NOMO-1 treated with DMSO at 0.1 percent for 48 hours (cell line): ENCODE results near the gene JAG1.

ENCODE experiments used
- DNase-seq: peaks from one replicate; lab custom pipeline; 2025; ENCODE audit not compliant: unreplicated experiment; lab: John Stamatoyannopoulos, UW

JAG1 gene

DNA sequence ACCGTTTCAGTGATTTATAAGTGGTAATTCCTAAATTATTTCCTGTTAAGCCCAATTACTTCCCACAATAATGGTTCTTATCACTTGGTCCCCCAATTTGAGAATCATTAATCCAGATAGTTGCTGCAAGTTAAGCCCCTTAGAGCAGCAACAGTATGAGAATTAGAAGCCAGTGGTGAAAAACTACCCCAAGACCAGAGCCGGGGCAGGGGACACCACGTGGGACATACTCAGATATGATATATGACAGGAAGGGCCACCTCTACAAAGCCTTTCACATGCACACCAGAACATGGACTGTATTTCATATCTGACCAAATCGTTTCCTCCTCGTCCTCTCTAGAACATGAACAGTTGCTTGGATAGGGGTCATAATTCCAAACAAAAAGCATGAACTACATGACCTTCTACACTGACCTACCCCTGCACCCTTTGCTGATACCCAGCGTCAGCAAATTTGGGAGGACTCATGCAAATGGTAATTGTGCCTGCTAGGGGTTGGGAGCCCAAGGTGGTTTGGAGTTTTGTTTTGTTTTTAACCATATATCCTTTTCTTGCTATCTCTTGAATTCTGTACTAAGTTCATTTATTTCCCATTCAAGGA is 3.9 kb downstream of the JAG1 start:
- DNase-seq: no peak

GRCh38 chr20:10668677-10669368 is 5.0 kb downstream of the JAG1 start:
- no peak for DNase-seq

DNA sequence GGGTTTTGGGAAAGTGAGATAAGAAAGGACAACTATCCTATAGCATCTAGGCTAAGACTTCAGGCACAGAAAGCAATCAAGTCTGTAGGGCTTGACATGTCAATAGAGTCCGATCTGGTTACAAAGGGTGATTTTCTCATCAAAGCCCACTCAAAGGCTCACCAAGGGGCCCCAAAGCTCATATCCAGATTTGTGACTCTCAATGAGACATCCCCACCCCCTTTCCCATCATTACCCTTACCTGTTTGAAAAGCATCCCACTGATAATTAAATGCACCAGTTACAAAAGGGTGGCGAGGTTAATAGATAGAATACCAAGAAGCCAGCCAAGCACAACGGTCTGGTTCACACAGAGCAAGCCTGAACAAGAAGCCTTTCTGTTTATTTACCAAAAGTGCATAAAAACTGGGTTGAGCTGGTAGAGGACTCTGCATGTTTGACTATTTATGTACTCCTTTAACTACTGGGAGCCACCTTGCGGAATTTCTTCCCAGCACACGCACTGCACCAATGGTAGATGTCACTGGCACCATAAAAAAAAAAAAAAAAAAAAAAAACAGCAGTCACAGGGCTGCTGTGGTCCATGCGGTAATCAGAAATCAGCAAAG is 6.1 kb downstream of the JAG1 start:
- DNase-seq: no peak

- DNase-seq: no peak
These were observed 6.8 kb downstream of the JAG1 start for GRCh38 chr20:10667077-10667401.

DNA sequence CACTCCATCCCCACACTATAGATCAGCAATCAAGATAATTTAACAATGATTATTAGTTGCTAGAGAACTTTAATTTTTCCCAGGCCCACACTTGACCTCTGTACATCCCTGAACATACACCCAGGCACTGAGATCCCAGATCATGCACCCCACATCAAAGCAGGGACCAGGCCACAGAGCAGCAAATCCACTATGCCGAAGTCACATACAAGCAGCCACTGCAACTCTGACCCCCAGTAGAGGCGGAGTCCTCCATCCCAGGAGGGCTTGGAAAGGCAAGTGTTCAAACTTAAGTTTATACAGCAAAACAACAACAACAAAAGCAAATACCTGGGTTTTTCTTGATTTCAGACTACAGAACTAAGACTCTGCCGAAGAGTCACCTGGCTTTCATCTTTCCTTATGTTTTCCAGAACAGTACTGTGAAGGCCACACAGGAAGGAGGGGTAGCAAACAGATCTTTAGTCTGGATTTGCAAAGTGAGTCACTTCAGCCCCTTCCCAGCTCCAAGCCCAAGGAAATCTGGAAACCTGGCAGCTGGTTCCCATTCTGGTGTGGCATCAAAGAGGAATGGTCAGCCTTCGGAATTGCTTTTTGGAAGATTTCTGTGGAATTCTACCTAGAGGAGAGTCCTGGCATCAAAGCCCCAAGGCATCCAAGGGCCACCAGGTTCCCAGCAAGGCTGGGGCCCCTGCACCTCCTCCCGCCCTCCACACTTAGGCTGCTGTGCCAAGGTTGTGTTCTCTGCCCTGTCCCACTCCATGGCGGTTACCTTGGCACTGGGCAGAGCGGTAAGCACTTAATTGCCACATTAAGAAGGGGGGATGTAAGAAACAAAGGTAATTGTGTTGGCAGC is 7.3 kb downstream of the JAG1 start:
- DNase-seq: no peak

GRCh38 chr20:10665791-10666190 is 8.0 kb downstream of the JAG1 start:
- no peak for DNase-seq

- DNase-seq: no peak
These were observed 8.7 kb downstream of the JAG1 start for GRCh38 chr20:10665027-10665561.

GRCh38 chr20:10663756-10664155 is 10.0 kb downstream of the JAG1 start:
- no peak for DNase-seq

- DNase-seq: peak; percentile 87
These were observed 10.9 kb downstream of the JAG1 start for GRCh38 chr20:10662661-10663458.

DNA sequence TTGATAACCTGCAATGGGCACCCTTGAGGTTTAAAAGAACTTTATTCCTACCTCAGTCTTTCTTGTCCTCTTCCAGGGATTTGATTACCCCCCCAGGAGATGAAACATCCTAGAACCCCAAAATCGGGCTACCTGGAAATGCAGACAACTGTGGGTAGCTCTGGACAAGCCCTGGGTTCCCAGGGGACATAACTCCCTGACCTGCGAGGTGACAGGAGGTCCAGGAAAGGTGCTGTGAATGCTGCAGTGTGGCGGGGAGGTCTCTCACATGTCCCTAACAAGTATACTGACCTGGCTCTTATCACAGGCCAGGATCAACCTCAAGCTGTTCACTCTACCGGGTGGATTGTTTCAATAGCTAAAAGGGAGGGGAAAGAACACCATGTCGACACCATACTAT is 11.6 kb downstream of the JAG1 start:
- no peak for DNase-seq

DNA sequence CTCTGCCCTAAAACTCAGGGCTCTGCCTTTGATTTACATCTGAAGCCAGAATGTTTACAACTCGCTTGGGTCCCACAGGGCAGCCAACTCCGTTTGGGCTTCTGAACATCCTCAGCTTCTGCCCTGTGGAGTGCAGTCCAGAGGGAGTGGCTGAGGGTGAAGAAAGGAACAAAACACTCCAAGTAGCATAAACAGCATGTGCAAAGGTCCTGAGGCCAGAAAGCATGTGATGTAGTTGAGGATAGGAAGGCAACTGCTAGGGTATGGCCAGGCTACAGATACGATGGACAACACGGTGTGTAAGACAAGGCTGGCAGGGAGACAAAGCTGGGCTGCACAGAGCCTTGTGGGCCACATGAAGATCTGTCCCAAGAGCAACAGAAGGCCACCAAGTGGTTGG is 12.5 kb downstream of the JAG1 start:
- no peak for DNase-seq

DNA sequence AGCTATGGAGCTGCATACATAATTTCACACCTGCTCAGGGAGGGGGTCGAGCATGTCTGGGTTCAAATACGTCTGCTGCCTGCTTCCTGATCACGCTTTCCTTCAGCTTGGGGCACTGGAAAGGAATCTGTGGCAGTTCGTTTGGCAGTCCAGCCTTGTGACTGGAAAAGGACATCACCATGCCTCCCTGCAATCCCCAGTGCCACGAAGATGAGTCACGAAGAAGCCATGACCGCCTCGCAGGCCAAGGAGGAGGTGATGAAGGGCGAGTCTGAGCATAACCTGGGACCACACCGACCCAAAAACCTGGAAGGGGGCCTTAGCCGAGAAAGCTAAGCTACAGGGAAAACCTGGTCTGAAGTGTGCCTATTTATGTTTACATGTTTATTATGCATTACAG is 13.1 kb downstream of the JAG1 start:
- no peak for DNase-seq

DNA sequence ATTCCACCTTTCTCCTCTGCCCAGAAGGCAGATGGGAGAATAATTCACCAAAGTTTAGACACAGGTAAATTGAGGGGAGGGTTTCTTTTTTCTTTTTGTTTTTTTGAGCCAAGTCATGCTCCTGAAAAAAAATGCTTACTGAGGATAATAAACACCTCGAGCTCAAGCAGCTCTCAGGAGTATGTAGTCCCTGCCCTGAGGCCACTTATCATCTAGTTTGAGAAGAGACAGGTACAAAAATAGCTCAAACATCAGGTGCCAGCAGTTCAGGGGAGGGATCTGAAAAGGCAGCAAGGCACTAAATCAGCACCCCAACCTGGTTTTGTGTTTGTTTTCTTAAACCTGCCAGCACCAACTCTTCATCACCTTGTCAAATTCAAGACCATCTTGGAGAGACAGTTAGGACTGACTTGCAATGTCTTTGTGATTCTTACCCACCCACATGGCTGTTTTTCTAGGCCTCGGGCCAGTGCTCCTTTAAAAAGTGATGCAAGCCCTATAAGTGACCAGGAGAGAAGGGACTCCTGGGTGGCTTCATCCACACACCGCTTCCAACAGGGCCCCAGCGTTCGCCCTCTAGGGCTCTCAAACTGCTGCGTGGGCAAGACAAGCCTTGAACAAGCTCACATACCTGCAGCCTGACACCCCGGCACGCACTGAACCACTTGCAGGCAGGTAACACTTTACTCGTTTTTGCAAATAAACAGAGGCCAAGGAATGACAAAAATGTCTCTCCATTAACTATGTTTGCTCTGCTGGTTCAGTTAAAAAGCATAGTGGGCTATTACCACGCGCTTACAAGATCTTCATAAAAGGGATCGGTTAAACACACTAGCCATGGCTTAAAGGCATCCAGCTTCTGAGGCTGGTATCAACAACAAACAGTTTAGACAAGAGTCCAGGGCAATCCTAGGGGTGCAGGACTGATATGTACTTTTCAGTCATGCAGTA is 13.9 kb downstream of the JAG1 start:
- DNase-seq: no peak

DNA sequence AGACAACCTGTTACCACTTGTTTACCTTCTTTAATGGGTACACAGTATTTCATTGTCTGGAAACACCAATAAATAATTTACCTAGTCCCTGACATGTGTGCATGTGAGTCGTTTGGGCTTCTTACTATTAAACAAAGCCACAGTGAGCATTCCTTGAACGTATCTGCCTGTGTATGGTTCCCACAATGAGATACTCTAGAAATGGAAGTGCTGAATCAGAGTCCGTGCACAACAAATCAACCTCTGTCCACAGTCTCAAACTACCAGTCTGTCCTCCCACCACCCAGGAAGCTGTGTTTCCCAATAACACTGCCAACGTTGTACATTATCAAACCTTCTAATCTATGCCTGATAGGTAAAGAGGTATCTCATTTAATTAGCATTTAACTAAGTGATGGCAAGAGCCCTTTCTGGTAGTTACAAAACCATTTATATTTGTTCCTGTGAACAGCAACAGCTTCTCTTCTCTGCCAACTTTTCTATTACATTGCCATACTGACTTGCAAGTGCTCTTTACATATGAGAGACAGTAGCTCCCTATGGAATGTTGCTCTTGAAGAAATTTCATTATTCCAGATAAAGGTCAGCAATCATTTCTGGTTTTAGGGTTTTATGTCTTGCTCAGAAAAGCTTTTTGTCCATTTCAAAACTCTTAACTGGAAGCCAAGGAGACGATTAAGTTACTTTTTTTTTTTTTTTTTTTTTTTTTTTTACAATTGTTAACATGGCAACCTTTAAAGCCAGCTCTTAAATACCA is 14.7 kb downstream of the JAG1 start:
- DNase-seq: no peak

GRCh38 chr20:10658051-10658823 is 15.6 kb downstream of the JAG1 start:
- no peak for DNase-seq

DNA sequence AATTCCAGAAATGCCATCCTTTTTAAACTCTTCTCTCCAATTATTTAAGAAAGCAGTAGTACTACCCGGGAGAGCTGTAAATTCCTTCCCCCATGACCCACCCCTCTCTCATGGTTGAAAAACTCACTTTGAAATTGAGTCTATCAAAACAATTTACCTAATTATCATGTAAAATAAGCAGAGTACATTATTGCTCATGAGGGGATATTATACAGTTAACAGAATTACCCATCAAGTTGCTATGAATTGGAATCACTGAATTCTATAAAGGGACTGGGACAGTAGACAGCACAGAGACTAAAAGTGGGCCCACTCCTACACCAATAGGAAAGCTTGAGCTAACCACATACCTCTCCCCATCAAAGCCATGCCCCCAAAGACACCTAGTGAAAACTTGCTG is 16.3 kb downstream of the JAG1 start:
- no peak for DNase-seq

DNA sequence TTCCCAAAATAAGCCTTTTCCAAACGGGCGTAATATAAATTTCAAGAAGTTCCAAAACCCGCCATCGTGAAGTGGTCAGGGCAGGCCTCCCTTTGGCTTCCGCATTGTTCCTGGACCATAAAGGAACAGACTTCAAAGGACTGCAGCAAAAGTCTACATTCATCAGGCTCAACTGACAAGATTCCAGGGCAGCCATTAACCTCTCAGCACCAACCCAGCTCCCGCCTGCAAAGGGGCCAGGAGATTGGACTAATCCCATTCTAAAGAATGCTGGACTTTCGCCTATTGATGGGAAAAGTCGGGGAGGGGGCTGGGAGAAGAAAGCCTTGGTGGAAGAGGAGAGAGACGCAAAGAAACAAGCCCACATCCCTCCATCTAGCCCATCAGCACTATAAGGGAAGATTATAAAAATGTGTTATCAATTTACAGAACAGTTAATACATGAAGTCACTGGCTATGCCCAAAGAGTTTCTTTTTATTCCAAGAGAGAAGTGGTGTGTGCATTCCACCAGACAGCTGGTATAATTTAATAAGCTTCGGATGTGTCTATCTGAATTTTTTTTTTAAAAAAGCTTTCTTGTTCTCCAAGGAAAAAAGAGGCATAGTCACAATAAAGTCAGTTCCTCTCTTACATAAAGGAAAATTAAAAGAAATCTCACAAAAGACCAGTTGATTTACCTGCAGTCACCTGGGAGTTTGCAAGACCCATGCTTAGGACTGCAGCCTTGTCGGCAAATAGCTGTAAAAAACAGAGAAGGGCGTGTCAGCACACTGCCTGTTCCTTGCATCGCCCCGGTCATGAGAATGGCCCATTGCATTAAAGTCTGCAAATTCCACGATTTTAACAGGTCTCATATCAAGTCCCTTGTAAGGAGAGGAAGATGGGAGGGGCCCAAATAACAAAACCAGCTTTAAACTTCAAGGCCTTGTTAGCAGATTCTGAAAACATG is 17.8 kb downstream of the JAG1 start:
- no peak for DNase-seq
